Endothelial cell (in vitro differentiated cells): Measurements from ENCODE around the gene PHF2. TPM values are rescaled to one million over a fixed set of nuclear protein-coding genes. Genes with fewer than 3 reads are reported as not detected.
A peak's percentile ranks its signal among the peaks of the same experiment; 100 is the strongest.

Source experiments
- DNase-seq: peaks from one replicate; pipeline ENCODE4 v3.0.0; 2021; ENCODE audit warnings: low spot score
- H3K27ac Mint-ChIP-seq: one replicate; pipeline ENCODE4 v1.8.0; 2021; ENCODE audit warnings: mixed read lengths, inconsistent platforms; ENCODE audit not compliant: unreplicated experiment
- H3K27me3 Mint-ChIP-seq: one replicate; pipeline ENCODE4 v1.8.0; 2021; ENCODE audit warnings: mild to moderate bottlenecking, moderate library complexity, mixed read lengths, inconsistent platforms; ENCODE audit not compliant: unreplicated experiment
- H3K36me3 Mint-ChIP-seq: one replicate; pipeline ENCODE4 v1.8.0; 2021; ENCODE audit warnings: mild to moderate bottlenecking, low read depth, mixed read lengths, inconsistent platforms; ENCODE audit not compliant: unreplicated experiment
- H3K4me1 Mint-ChIP-seq: one replicate; pipeline ENCODE4 v1.8.0; 2021; ENCODE audit warnings: mild to moderate bottlenecking, mixed read lengths, inconsistent platforms; ENCODE audit not compliant: unreplicated experiment
- H3K4me3 Mint-ChIP-seq: one replicate; pipeline ENCODE4 v1.8.0; 2021; ENCODE audit warnings: mild to moderate bottlenecking, mixed read lengths, inconsistent platforms; ENCODE audit not compliant: unreplicated experiment
- H3K9me3 Mint-ChIP-seq: one replicate; pipeline ENCODE4 v1.8.0; 2021; ENCODE audit warnings: mixed read lengths, inconsistent platforms; ENCODE audit not compliant: unreplicated experiment
- CTCF ChIP-seq: fragments of 200-600 bp; sonication (generic); IDR thresholded peaks from one replicate; pipeline ENCODE4 v1.5.0; 2021; ENCODE audit warnings: antibody characterized with exemption; ENCODE audit not compliant: unreplicated experiment
- total RNA-seq: library from RNA; stranded (reverse); fragmentation: NEBNext Ultra II Directional; extraction: Animal tissue kit (Norgen Biotek cat#: 25700); gene quantifications from one replicate; pipeline ENCODE4 v1.2.1, GENCODE V29; 2021; ENCODE audit not compliant: unreplicated experiment

The PHF2 gene
- total RNA-seq, 1 donor from 2014 or later, result 20.9 TPM

DNA sequence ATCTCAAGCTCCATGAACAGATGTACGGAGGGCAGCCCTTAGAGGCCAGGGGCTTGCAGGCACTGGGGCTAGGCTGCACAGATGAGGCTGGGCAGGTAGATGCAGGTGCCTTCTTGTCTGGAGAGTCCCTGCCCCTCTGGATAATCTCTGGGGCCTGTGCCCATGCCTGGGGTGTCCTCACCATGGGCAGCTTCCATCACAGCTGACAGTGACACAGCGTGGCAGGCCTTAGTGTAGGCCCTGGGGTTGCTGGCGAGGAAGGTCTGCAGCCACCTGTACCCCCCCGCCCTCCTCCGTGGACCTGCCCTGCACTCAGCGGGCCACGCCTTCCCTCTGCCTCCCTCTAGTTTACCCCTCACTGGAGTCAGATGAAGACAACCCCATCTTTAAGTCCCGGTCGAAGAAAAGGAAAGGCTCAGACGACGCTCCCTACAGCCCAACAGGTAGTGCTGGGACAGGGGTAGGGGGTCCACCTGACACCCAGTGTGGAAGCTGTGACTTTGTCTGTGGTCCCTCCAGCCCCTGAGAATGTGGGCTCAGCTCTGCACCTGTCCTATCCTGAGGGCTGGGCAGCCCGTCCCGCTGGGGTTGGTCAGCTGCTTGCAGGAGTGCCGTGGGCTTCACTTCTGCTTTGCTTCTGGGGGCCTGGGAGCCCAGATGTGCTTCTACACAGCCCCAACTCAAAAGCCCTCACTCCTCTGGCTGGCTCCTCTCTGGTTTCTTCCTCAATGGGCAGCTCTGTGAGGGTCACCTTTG, 98.4 kb downstream of the PHF2 start:
- Mint-ChIP-seq H3K27me3 (peaks cover 6% of the 10 kb centered on the region), H3K27ac (no peak overlapping the region), H3K4me3 (no peak overlapping the region), H3K4me1 (no peaks in the 10 kb centered on the region), H3K36me3 (peaks cover 21% of the 10 kb centered on the region), H3K9me3 (no peaks in the 10 kb centered on the region)
- DNase-seq, result peak; percentile 2
- no peak for TF ChIP-seq CTCF

DNA sequence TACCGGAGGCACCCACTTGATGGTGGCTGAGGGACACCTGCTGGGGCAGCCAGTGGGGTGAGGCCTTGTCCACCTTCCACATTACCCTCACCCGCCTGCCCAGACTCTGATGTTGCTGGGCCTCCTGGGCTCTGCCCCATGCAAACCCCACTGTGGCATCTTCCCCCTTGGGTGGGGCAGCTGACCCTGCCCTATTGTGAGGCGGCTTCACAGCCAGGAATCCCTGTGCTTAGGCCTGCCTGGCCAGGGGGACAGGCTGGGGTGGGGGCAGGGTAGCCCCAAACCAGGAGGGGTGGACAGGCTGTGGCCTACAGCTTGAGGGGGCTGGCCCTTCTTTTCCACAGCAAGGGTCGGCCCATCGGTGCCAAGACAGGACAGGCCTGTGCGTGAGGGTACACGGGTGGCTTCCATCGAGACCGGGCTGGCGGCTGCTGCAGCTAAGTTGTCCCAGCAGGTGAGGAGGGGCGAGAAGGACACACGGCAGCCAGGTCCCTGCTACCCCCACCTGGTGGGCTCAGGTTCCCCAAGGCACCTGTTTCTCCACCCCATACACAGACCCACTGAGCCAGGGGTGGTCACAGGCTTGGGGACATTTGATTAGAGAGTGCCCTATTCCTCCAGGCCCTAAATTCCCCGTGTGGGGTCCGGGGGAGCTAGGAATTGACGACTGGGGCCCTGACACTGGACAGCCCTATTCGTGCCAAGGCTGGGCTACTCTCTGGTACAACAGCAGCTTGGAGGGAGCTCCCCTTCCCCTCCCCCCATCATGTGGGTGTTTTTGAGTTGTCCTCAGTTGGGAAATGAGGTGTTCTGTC, 99.2 kb downstream of the PHF2 start:
- DNase-seq, result peak; percentile 2
- Mint-ChIP-seq H3K9me3 (no peaks in the 10 kb centered on the region), H3K27ac (no peak overlapping the region), H3K4me1 (no peaks in the 10 kb centered on the region), H3K36me3 (peaks cover 21% of the 10 kb centered on the region), H3K4me3 (no peak overlapping the region), H3K27me3 (peaks cover 8% of the 10 kb centered on the region)
- TF ChIP-seq CTCF, result no peak

DNA sequence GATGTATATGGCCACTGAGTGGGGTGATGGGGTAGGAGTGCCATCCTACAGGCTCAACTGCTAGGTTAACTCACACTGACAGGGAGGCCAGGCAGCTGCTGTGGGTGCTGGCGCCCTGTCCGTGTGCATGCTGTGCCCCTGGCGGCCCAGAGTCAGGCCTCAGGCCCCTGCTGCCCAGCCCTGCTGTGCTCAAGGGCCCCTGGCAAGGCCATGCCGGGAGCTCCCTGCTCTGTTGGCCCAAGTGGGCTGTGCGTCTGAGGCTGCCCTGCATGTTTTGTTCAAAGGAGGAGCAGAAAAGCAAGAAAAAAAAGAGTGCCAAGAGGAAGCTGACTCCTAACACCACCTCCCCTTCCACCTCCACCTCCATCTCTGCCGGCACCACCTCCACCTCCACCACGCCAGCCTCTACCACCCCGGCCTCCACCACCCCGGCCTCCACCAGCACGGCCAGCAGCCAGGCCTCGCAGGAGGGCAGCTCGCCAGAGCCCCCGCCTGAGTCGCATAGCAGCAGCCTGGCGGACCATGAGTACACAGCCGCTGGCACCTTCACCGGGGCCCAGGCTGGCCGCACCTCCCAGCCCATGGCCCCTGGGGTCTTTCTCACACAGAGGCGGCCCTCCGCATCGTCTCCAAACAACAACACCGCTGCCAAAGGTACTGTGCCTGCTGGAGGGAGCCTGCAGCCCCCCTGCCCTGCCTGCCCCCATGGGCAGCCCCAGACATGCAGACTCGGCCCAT, 100.1 kb downstream of the PHF2 start:
- Mint-ChIP-seq H3K27ac (no peak overlapping the region), H3K4me3 (no peak overlapping the region), H3K4me1 (no peaks in the 10 kb centered on the region), H3K36me3 (peaks cover 18% of the 10 kb centered on the region), H3K27me3 (peaks cover 8% of the 10 kb centered on the region), H3K9me3 (no peaks in the 10 kb centered on the region)
- TF ChIP-seq CTCF, result no peak
- peak; percentile 3 for DNase-seq

GRCh38 chr9:93677048-93677571, 100.7 kb downstream of the PHF2 start:
- Mint-ChIP-seq H3K27ac (no peak overlapping the region), H3K27me3 (peaks cover 10% of the 10 kb centered on the region), H3K4me1 (no peaks in the 10 kb centered on the region), H3K36me3 (peaks cover 18% of the 10 kb centered on the region), H3K9me3 (no peaks in the 10 kb centered on the region), H3K4me3 (peak overlapping the region; percentile 59)
- no peak for TF ChIP-seq CTCF
- peak; percentile 1 for DNase-seq
